Naive thymus-derived CD4-positive, alpha-beta T cell (primary cell): ENCODE results near the gene TOPORS. TPM values are rescaled to one million over a fixed set of nuclear protein-coding genes. Genes with fewer than 3 reads are reported as not detected.
A peak's percentile ranks its signal among the peaks of the same experiment; 100 is the strongest.

Source experiments
- ATAC-seq: fragments of 150-1000 bp; cut with Tn5 transposase; 2 replicates; pipeline ENCODE4 v1.10.0; 2021; ENCODE audit warnings: mild to moderate bottlenecking, moderate library complexity
- CTCF ChIA-PET: fragments of 350-600 bp; sonication (Branson Sonifier 250); formaldehyde crosslinking; loops from one replicate; lab custom pipeline; 2021; ENCODE audit warnings: antibody characterized with exemption; lab: Charles Lee
- POLR2A ChIA-PET: fragments of 350-600 bp; sonication (Branson Sonifier 250); formaldehyde crosslinking; loops from one replicate; lab custom pipeline; 2021; ENCODE audit warnings: antibody characterized with exemption, inconsistent platforms; lab: Charles Lee
- DNase-seq, 9 donors: peaks; one replicate each; pipeline versions ENCODE4 v3.0.0 to v3.0.0-alpha.2; 2020 to 2022; ENCODE audit warnings: mixed read lengths in 1 of 9
- H3K27ac ChIP-seq: one replicate; pipeline ENCODE4 v1.7.0; 2013; ENCODE audit warnings: mild to moderate bottlenecking, low read depth, low read length, moderate library complexity
- H3K27me3 ChIP-seq, 2 donors: one replicate each; pipeline ENCODE4 v1.7.0; 2013; ENCODE audit warnings: low read length in 2 of 2, mild to moderate bottlenecking in 2 of 2, moderate library complexity in 2 of 2; ENCODE audit not compliant: control insufficient read depth in 2 of 2, insufficient read depth in 2 of 2
- H3K36me3 ChIP-seq, 3 experiments: 1 replicate in 2 of 3; 2 replicates in 1 of 3; pipeline ENCODE4 v1.7.0; 2013; ENCODE audit warnings: low read length in 3 of 3, mild to moderate bottlenecking in 3 of 3, moderate library complexity in 1 of 3; ENCODE audit not compliant: insufficient read depth in 3 of 3, control insufficient read depth in 2 of 3
- H3K4me1 ChIP-seq, 2 donors: one replicate each; pipeline ENCODE4 v1.7.0; 2013; ENCODE audit warnings: low read length in 2 of 2, mild to moderate bottlenecking in 2 of 2, moderate library complexity in 1 of 2; ENCODE audit not compliant: control insufficient read depth in 2 of 2, insufficient read depth in 2 of 2
- H3K4me3 ChIP-seq: 2 replicates; pipeline ENCODE4 v1.7.0; 2013; ENCODE audit warnings: mild to moderate bottlenecking, low read length
- H3K9me3 ChIP-seq, 3 experiments: 1 replicate in 2 of 3; 2 replicates in 1 of 3; pipeline ENCODE4 v1.7.0; 2013; ENCODE audit warnings: low read length in 3 of 3; ENCODE audit not compliant: control insufficient read depth in 2 of 3
- H3K27ac Mint-ChIP-seq, 9 donors: one replicate each; pipeline ENCODE4 v1.8.0; 2020 to 2022; ENCODE audit warnings: mixed read lengths in 9 of 9, mild to moderate bottlenecking in 8 of 9, moderate library complexity in 5 of 9, inconsistent platforms in 2 of 9
- H3K27me3 Mint-ChIP-seq, 5 donors: one replicate each; pipeline ENCODE4 v1.8.0; 2021 to 2022; ENCODE audit warnings: mixed read lengths in 5 of 5, mild to moderate bottlenecking in 1 of 5
- H3K36me3 Mint-ChIP-seq, 5 donors: one replicate each; pipeline ENCODE4 v1.8.0; 2020 to 2022; ENCODE audit warnings: mixed read lengths in 5 of 5, mild to moderate bottlenecking in 3 of 5, inconsistent platforms in 1 of 5
- H3K4me1 Mint-ChIP-seq, 7 donors: one replicate each; pipeline ENCODE4 v1.8.0; 2020 to 2022; ENCODE audit warnings: mixed read lengths in 7 of 7, mild to moderate bottlenecking in 3 of 7, inconsistent platforms in 1 of 7
- H3K4me3 Mint-ChIP-seq, 10 donors: one replicate each; pipeline ENCODE4 v1.8.0; 2020 to 2022; ENCODE audit warnings: mild to moderate bottlenecking in 10 of 10, mixed read lengths in 10 of 10, moderate library complexity in 6 of 10, inconsistent platforms in 2 of 10
- H3K9me3 Mint-ChIP-seq, 11 donors: one replicate each; pipeline ENCODE4 v1.8.0; 2020 to 2022; ENCODE audit warnings: mixed read lengths in 11 of 11, mild to moderate bottlenecking in 4 of 11, inconsistent platforms in 1 of 11, moderate library complexity in 1 of 11
- intact Hi-C, 2 donors: fragments of 100-400 bp; cut with micrococcal nuclease; formaldehyde crosslinking; loops; one replicate each; pipeline ENCODE4 v1.15.1; 2023
- polyA plus RNA-seq, 2 donors: library from polyadenylated mRNA; unstranded; fragments of 300-500 nt; fragmentation: Illumina TruSeq; gene quantifications; one replicate each; pipeline ENCODE4 v1.2.3, GENCODE V29; 2021
- total RNA-seq, 6 experiments: library from RNA in 5 of 6; stranded (reverse) in 5 of 6; gene quantifications; 1 replicate in 5 of 6; 2 replicates in 1 of 6; pipeline ENCODE4 v1.2.3 and lab custom pipeline; 2021 to 2026

The TOPORS gene
- total and polyA plus RNA-seq, 7 experiments from 2014 or later = 12.1 to 27.3 (median 24.4) TPM

DNA sequence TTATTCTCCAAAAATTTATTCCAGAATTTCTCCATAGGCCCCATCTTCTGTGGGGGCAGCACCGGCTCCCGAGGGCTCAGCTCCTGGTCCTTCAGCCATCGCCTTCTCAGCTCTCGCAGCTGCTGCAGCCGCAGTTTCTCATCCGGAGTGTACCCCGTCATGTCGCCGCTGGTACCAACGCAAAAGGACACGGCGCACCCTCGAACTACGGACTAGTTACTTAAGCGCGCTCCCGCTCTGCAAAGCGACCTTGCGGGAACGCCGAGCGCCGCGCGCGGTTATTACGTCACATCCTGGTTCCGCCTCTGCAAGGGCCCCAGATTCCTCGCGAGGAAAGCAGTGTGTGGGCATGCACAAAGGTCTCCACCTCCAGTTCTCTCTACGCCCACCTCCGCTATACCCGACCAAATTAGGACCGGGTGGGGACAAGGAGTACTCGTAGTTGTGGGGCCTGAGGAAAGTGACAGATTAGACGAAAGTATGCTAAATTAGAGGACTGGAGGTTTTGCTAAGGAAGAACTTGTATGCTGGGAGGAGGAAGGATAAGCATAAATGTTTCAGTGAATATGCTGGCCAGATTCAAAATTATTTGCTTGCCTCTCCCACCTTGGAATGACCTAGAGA is 20.6 kb upstream of the TOPORS start, which contains the start of gene NDUFB6:
Gene NDUFB6 (minus strand): TSS at position 260 of the 624 bp plus-strand sequence. CDS start 99 bp downstream, at position 161.
- peak; percentile 91 to 98 (median 96) for DNase-seq
- intact Hi-C loops = loop anchor here (1.0 to 10.0 kb wide), 11 partner anchors 8 to 1308 kb away; partner anchors contain the start of genes ACO1 (in 2 of the 2), APTX (in 2 of the 2), DNAJA1 (in 2 of the 2) and RIGI (in 2 of the 2)
- Histone ChIP-seq H3K27me3 (no peaks in the 10 kb centered on the region), H3K4me1 (peaks cover 14 to 22% of the 10 kb centered on the region in 2 donors), H3K27ac (peak within 1 kb of the TSS; percentile 86), H3K36me3 (peaks cover 0 to 4% (median 0%) of the 10 kb centered on the region in 3 experiments), H3K4me3 (peak within 1 kb of the TSS; percentile 92), H3K9me3 (no peaks in the 10 kb centered on the region)
- Mint-ChIP-seq H3K4me1 (peaks cover 18 to 42% (median 27%) of the 10 kb centered on the region in 7 donors), H3K9me3 (no peaks in the 10 kb centered on the region), H3K4me3 (peak within 1 kb of the TSS; percentile 98 to 100 (median 99)), H3K27me3 (peaks cover 0 to 13% (median 0%) of the 10 kb centered on the region in 5 donors), H3K27ac (peak within 1 kb of the TSS; percentile 93 to 99 (median 99)), H3K36me3 (peaks cover 4 to 14% (median 5%) of the 10 kb centered on the region in 5 donors)
- ATAC-seq = peak; percentile 89
- POLR2A ChIA-PET = interaction anchor here (0.7 to 3.2 kb wide), 15 partner anchors 9 to 691 kb away, joined by 3 to 19 read pairs (median 4); partner anchors contain the start of genes ACO1, BAG1, RIGI and SMIM27
- CTCF ChIA-PET = interaction anchor here (0.7 to 11.8 kb wide), 9 partner anchors 8 to 195 kb away, joined by 3 to 261 read pairs (median 7); partner anchors contain the start of genes RIGI, SMIM27 and TOPORS

DNA sequence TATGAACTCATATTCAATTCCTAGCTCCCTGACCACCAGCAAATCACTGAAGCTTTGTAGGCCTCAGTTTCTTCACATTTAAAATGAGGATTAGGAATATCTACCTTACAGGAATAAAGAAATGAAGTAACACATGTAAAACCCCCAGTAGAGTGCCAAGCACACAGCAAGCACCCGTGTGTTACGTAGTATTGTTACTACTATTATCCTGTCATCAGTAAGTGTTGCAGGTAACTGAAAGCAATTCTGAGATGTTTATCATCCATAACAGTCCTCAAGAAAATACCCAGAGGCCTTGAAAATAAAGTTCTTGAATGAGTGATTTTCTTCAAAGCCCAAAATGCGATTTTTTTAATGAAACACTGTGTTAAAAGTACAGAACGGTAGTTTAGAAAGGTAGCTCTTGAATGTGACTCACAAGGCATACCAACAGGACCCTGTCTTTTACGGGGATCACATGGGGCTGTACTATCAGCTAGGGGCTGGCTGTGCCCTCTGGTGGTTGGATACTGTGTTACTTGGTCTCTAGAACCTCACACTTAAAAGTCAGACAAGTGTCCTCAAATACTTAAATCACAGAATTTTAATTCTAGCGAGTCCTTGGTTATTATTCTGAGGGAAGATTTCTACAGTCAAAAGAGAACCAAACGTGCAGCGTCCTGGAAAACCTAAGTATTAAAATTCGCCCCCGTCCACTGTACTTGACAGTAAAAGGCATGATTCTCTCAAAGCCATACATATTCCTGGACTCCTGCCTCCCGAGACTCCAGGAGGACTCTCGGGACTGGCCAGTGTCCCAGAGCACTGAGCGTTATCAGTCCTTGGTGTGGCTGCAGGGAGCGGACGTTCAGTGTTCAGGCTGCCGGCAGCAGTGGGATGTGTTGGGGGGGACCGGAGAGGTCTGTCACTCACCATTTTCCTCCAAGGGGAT is 19.8 kb upstream of the TOPORS start:
- Histone ChIP-seq H3K9me3 (no peaks in the 10 kb centered on the region), H3K27ac (peak overlapping the region; percentile 86), H3K36me3 (peaks cover 0 to 10% (median 0%) of the 10 kb centered on the region in 3 experiments), H3K4me1 (peaks cover 14 to 22% of the 10 kb centered on the region in 2 donors), H3K27me3 (no peaks in the 10 kb centered on the region), H3K4me3 (peak overlapping the region; percentile 92)
- DNase-seq (peak; percentile 33 to 85 (median 77)), ATAC-seq (peak; percentile 92)
- POLR2A ChIA-PET = interaction anchor here (0.9 to 3.2 kb wide), 13 partner anchors 9 to 194 kb away, joined by 3 to 19 read pairs (median 4); partner anchors contain the start of genes ACO1, RIGI, SMIM27 and TOPORS
- intact Hi-C loops = loop anchor here (1.0 to 10.0 kb wide), 6 partner anchors 20 to 1307 kb away; partner anchors contain the start of genes SMIM27 (in 2 of the 2), TOPORS (in 2 of the 2), B4GALT1 (in 1 of the 2) and SMU1 (in 1 of the 2)
- peaks cover 0 to 10% (median 0%) of the 10 kb centered on the region in 5 donors for H3K27me3 Mint-ChIP-seq
- H3K4me1 Mint-ChIP-seq = peaks cover 18 to 43% (median 30%) of the 10 kb centered on the region in 7 donors
- peak overlapping the region; percentile 98 to 100 (median 99) for H3K4me3 Mint-ChIP-seq
- H3K9me3 Mint-ChIP-seq = no peaks in the 10 kb centered on the region
- H3K36me3 Mint-ChIP-seq = peaks cover 4 to 21% (median 10%) of the 10 kb centered on the region in 5 donors
- peak overlapping the region; percentile 93 to 99 (median 99) for H3K27ac Mint-ChIP-seq
- CTCF ChIA-PET = interaction anchor here (0.6 to 11.8 kb wide), 10 partner anchors 9 to 194 kb away, joined by 3 to 261 read pairs (median 7); partner anchors contain the start of genes RIGI, SMIM27 and TOPORS

DNA sequence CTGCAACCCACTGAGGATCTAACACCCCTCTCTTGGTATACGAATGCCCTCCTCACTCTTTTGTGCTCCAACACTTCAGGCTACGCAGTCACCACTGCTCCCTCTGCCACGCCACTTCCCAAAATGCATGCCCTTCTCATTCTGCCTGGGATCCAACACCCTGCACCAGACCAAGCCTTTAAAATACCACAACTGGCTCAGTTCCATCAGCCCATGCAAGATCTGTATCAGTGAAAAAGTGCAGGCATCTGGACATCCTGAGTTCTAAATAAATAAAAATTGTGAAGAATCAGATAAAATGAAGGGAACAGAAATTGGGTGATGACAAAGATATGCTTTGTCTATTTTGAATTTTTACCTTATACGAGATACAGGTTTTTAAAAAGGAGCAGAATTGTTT is 17.9 kb upstream of the TOPORS start:
- CTCF ChIA-PET = no interaction called here
- H3K4me3 Mint-ChIP-seq = peak overlapping the region in 1 of 10 donors; percentile 38

DNA sequence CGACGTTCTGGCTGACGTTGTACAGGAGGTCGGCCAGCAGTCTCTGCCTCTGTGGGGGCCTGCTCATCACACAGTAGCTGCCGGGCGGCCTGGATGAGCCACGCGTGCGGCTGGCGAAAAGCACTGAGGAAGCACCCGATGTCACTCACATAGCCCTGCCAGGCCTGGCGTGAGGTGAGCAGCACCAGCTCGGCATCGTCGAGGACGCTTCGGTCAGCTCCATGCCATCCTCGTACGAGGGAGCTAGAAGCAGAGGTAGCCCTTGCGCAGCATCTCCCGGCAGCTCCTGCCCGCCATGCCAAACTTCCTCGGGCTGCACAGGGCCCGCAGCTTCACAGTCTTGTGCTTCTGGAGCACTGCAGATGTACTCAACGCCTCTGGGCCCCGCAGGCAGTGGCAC is 14.4 kb upstream of the TOPORS start:
- H3K27ac ChIP-seq = no peak overlapping the region
- Mint-ChIP-seq H3K4me1 (peaks cover 13 to 54% (median 35%) of the 10 kb centered on the region in 7 donors), H3K4me3 (no peak overlapping the region), H3K27me3 (no peaks in the 10 kb centered on the region), H3K36me3 (peaks cover 4 to 41% (median 21%) of the 10 kb centered on the region in 5 donors), H3K9me3 (peaks cover 0 to 3% (median 0%) of the 10 kb centered on the region in 11 donors), H3K27ac (no peak overlapping the region)
- DNase-seq = no peak
- peaks cover 0 to 41% (median 9%) of the 10 kb centered on the region in 3 experiments for H3K36me3 ChIP-seq
- no peaks in the 10 kb centered on the region for H3K27me3 ChIP-seq
- POLR2A ChIA-PET = interaction anchor here (1.0 kb wide), 1 partner anchor 16 kb away, joined by 3 read pairs; no protein-coding TSS in a partner anchor
- CTCF ChIA-PET = interaction anchor here (1.9 kb wide), 1 partner anchor 188 kb away, joined by 4 read pairs; no protein-coding TSS in a partner anchor
- intact Hi-C loops = no loop called here
- no peak for ATAC-seq
- H3K4me1 ChIP-seq = peaks cover 7 to 12% of the 10 kb centered on the region in 2 donors
- no peaks in the 10 kb centered on the region for H3K9me3 ChIP-seq
- H3K4me3 ChIP-seq = no peak overlapping the region

More for the DNA sequence above, 17.9 kb upstream of the TOPORS start:
- intact Hi-C loops = loop anchor here in 1 of 2 donors (5.0 to 10.0 kb wide), 3 partner anchors 507 to 1305 kb away; partner anchors contain the start of genes B4GALT1 and SMU1
- Histone ChIP-seq H3K9me3 (no peaks in the 10 kb centered on the region), H3K27me3 (no peaks in the 10 kb centered on the region), H3K4me1 (peaks cover 14 to 22% of the 10 kb centered on the region in 2 donors), H3K36me3 (peaks cover 0 to 29% (median 4%) of the 10 kb centered on the region in 3 experiments), H3K27ac (no peak overlapping the region), H3K4me3 (no peak overlapping the region)
- Mint-ChIP-seq H3K27me3 (peaks cover 0 to 2% (median 0%) of the 10 kb centered on the region in 5 donors), H3K27ac (peak overlapping the region in 7 of 9 donors; percentile 0 to 73 (median 8)), H3K4me1 (peaks cover 19 to 48% (median 35%) of the 10 kb centered on the region in 7 donors), H3K36me3 (peaks cover 4 to 34% (median 16%) of the 10 kb centered on the region in 5 donors), H3K9me3 (no peaks in the 10 kb centered on the region)
- ATAC-seq (no peak), DNase-seq (no peak)
- POLR2A ChIA-PET = no interaction called here

DNA sequence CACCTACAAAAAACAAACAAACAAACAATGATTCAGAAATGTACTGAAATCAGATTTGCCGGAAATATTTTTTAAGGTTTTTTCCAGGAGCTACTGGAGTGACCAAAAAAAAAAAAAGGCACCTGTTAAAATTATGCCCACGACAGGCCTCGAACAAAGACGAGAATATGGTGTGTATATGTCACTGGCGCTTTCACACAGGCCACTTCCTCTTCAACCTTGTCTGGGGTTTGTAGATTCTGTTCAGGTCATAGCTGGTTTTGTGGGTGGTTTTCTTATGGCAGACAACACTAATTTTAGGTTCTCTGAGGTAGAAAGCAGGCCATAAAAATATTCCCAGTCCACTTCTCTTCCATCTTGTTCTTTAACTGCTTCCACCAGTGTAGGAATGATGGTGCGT is 13.6 kb upstream of the TOPORS start:
- no peak overlapping the region for H3K4me3 ChIP-seq
- H3K27me3 ChIP-seq = no peaks in the 10 kb centered on the region
- intact Hi-C loops = no loop called here
- ChIA-PET POLR2A (interaction anchor here (0.7 to 2.1 kb wide), 3 partner anchors 14 to 900 kb away, joined by 3 to 8 read pairs (median 4); partner anchors contain the start of genes SMIM27 and TOPORS), CTCF (interaction anchor here (0.7 kb wide), 1 partner anchor 173 kb away, joined by 3 read pairs; no protein-coding TSS in a partner anchor)
- H3K9me3 Mint-ChIP-seq = peaks cover 0 to 4% (median 0%) of the 10 kb centered on the region in 11 donors
- H3K4me1 ChIP-seq = peaks cover 0 to 7% of the 10 kb centered on the region in 2 donors
- ATAC-seq (no peak), DNase-seq (no peak)
- no peak overlapping the region for H3K4me3 Mint-ChIP-seq
- peaks cover 9 to 56% (median 34%) of the 10 kb centered on the region in 7 donors for H3K4me1 Mint-ChIP-seq
- no peak overlapping the region for H3K27ac ChIP-seq
- H3K9me3 ChIP-seq = no peaks in the 10 kb centered on the region
- no peak overlapping the region for H3K27ac Mint-ChIP-seq
- H3K36me3 ChIP-seq = peaks cover 0 to 41% (median 9%) of the 10 kb centered on the region in 3 experiments
- H3K27me3 Mint-ChIP-seq = no peaks in the 10 kb centered on the region
- H3K36me3 Mint-ChIP-seq = peaks cover 4 to 41% (median 24%) of the 10 kb centered on the region in 5 donors
